HG02943 (cell line): Measurements from ENCODE around the gene HYOU1.
"Not testable (repeated sequence)": the region's sequence is repeated elsewhere in the genome, so short reads cannot be mapped to it uniquely, and the experiment has no call there.

Experiments
- ATAC-seq: cut with Tn5 transposase; IDR thresholded peaks from one replicate; pipeline ENCODE4 v1.9.1; 2021; ENCODE audit warnings: mild to moderate bottlenecking, low read depth, moderate library complexity; ENCODE audit not compliant: unreplicated experiment

The HYOU1 gene

DNA sequence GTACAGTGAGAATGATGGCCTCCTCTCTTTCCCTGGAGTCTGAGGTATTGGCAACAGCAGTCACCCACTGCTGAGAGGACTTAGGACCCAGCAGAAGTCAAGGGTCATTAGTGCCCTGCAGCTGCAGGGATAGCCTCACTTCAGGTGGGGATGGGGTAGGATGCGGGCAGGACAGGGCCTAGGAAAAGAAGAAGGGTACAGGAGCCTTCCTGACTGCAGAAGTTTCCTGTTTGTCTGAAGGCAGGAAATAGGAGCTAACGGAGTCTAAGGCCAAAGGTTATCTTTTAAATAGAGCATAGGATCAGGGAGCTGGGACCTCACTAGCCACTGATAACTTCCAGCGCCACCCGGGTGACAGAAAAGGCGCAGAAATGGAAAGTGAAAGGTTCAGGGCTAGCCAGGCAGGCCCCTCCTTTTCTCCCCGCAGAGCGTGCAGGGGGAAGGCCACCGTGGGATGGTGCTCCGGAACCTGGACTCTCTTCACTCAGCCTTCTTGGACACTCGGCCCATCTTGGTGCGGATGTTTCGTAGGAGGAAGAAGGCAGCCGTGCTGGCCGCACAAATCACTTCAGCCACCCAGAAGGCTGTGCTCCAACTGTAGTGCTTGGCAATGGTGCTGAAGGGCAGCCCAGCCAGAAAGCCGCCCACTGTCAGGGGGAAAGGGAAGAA is 32.4 kb downstream of the HYOU1 start:
- ATAC-seq = no peak

DNA sequence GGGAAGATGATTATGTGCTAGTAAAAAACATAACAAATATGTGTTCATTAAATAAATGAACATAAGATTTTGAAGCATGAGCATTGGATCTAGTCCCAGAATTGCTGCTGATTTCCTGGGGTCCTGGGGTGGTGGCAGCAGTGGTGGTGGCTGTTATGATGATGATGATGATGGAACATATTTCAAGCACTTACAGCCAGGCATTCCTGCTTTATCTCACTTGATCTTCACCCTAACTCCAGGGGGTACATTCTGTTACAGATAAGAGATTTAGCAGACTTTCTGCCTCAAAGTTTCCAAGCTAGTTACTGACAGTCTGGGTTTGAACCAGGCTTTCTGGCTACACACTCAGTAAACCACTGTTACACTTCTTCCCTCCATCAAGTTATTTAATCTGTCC is 33.3 kb downstream of the HYOU1 start:
- ATAC-seq = no peak

GRCh38 chr11:119021631-119022030 is 35.4 kb downstream of the HYOU1 start:
- no peak for ATAC-seq

DNA sequence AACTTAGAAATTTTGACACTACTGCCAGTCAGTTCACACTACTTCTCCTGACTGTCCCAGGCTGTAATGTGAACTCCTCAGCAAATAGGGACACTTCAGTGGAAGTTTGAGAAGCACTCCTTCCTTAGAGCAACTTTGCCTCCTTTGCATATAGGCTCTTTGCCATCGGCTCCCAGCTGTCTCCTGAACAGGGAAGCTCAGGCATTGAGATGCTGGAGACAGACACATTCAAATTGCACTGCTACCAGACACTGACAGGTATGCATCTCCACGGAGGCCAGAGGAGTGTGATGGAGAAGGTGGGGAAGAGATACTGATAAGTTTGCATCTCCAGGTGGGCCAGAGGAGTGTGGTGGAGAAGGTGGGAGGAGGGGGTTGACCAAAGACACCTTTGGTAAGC is 37.0 kb downstream of the HYOU1 start:
- no peak for ATAC-seq

DNA sequence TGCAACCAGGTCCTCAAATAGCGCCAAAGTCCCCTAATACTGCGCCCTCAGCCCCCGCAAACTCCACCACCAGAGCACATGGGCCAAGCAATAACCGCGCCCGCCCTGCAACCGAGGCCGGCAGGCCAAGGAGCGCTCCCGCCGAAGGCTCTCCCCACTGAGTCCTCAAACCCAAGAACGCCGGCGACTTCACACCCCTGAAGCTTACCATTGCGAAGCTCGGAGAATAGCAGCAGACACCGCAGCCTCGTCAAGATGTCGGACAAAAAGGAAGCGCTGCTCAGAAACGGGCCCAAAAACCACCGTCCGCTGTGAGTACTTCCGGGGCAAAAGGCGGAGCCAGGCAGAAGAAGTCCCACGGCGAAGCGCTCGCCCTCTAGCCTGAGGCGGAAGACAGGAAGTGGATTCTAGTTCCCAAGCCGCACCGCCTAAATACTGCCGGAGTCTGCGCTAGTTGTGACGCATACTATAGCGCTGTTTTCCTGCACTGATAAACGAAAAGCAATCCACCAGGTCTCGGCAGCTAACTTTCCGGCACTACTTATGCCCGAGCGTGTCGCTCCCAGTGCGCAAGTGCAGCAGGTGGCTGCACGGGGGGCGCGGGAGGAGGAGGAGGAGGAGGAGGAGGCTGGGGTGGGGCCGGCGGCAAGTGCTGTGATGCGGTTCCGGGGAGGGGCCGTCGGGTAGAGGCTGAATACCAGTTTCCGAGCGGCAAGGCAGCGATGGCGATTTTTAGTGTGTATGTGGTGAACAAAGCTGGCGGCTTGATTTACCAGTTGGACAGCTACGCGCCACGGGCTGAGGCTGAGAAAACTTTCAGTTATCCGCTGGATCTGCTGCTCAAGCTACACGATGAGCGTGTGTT is 38.7 kb downstream of the HYOU1 start, which contains the start of the genes RPS25 and TRAPPC4:
Gene RPS25, minus strand, starts transcription at position 270 of the 865 bp plus-strand sequence. Its CDS starts 59 bp downstream, at position 211.
Gene TRAPPC4, plus strand, starts transcription at position 693 of the 865 bp plus-strand sequence. Its CDS starts 30 bp downstream, at position 723.
- peak; percentile 83 for ATAC-seq

DNA sequence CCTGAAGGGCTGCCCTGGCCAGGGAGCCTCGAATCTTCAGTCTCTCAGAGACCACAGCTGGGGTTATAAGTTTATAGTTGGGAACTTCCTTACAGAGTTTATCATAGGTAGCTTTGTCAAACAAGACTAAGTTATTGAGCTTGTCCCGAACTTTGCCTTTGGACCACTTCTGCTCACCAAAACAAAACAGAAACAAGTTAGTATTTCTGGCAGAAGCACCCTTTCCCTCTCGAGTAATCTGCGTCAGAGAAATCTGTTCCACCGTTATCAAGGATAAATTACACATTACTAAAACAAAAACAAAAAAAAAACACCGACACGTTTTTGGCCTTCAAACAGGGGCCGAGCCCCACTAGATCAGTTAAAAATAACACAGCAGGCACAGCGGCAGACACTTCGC is 39.6 kb downstream of the HYOU1 start:
- ATAC-seq = not testable (repeated sequence)

DNA sequence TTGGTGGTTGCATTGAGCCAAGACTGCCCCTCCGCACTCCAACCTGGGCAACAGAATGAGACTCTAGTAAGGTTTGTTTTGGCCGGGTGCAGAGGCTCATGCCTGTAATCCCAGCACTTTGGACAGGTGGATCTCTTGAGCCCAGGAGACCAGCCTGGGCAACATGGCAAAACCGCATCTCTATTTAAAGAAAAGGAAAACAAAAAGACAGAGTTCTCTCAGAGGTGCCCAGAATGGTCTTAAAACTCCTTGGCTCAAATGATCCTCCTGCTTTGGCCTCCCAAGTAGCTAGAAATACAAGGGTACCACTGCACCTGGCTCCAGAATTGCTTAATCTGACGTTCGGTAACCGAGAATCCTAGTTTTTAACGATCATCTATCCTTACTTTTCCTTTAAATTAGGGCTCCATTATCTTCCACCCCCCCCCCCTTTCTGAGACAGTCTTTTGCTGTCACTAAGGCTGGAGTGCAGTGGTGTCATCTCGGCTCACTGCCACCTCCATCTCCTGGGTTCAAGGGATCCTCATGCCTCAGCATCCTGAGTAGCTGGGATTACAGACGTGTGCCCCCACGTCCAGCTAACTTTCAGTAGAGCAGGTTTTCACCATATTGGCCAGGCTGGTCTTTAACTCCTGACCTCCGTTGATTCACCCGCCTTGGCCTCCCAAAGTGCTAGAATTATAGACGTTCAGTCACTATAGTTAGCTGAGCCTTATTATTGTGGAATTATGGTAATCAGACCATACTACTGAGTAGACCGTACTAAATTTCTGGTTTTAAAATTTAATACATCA is 40.6 kb downstream of the HYOU1 start:
- ATAC-seq = no peak

- ATAC-seq = no peak
Observed at GRCh38 chr11:119015054-119015611, 41.9 kb downstream of the HYOU1 start.

- no peak for ATAC-seq
Observed at GRCh38 chr11:119014209-119014924, 42.6 kb downstream of the HYOU1 start.

DNA sequence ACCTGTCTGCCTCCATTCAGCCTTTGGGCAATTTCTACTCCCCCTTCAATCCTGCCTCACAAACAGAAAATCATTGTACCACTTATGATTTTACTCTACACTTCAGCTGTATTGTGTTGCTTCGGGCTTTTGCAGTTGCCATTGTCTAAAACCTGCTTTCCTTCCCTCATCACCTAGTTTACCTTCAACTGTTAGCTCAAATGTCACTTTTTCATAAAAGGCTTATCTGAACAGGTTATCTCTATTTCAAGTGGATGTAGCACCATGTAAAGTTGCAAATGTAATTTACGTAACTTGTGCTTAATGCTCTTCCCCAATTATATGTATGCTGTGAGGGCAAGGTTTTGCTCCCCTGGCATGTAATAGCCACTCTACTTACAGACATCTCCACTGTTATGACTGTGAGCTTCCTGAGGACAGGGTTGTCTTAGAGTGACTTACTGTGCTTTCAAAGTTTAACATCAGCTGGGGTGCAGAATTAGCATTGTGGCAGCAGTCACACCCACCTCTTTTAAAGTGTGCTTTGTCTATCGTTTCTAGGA is 44.3 kb downstream of the HYOU1 start:
- no peak for ATAC-seq

GRCh38 chr11:119011476-119012053 is 45.4 kb downstream of the HYOU1 start:
- no peak for ATAC-seq

GRCh38 chr11:119006656-119007055 is 50.3 kb downstream of the HYOU1 start:
- ATAC-seq = no peak

- ATAC-seq = no peak
Observed at GRCh38 chr11:119000906-119001305, 56.1 kb downstream of the HYOU1 start.

DNA sequence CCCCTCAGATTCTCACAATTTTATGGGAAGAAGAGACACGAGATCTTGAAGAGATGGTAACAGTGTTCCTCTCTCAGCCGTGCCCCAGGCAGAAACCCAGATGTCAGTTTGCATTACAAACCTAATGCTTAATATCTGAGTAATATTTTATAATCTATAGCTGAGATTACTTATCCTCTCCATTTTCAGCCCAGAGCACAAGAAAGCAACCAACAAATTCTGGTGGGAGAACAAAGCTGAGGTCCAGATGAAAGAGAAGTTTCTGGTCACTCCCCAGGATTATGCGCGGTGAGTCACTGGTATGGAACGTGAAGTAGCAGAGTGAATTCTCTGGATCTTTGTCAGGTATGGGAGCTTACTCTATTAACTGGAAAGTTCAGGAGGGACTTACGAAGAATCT is 58.2 kb downstream of the HYOU1 start:
- ATAC-seq = no peak

- peak; percentile 8 for ATAC-seq
Observed at GRCh38 chr11:118998388-118998717, 58.7 kb downstream of the HYOU1 start.

DNA sequence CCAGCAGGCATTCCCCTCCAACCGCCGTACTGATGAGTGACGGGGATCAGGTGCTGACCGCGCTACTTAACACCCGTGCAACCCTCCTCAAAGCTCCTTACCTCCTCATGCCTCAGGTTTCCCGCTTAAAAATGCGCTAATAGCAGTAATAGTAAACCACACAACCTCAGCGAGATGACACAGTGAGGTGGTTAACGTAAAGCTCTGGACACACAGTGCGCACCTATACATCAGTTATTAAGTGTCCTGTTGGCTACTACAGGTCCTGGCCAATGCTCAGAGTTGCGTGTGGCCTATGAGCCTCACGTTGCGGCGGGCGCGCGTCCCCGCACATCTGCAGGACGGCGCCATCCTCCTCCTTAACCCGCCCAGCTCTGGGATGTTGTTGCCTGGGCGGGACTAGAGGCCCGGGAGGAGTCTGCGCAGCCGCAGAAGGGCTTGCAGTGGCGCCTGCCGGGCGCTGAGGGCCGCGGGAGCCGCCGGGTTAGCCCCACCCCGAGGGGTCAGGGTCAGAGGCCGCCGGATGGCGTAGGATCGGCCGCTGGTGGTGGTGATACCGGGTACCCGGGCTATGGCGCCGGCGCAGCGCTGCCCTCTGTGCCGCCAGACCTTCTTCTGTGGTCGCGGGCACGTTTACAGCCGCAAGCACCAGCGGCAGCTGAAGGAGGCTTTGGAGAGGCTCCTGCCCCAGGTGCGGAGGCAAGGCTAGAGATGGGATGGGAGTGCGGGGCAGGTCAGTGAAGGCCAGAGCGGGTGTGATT is 59.2 kb downstream of the HYOU1 start, which contains the start of gene CENATAC:
Gene CENATAC, plus strand, starts transcription at position 512 of the 761 bp plus-strand sequence. Its CDS starts 60 bp downstream, at position 572.
- peak; percentile 89 for ATAC-seq

DNA sequence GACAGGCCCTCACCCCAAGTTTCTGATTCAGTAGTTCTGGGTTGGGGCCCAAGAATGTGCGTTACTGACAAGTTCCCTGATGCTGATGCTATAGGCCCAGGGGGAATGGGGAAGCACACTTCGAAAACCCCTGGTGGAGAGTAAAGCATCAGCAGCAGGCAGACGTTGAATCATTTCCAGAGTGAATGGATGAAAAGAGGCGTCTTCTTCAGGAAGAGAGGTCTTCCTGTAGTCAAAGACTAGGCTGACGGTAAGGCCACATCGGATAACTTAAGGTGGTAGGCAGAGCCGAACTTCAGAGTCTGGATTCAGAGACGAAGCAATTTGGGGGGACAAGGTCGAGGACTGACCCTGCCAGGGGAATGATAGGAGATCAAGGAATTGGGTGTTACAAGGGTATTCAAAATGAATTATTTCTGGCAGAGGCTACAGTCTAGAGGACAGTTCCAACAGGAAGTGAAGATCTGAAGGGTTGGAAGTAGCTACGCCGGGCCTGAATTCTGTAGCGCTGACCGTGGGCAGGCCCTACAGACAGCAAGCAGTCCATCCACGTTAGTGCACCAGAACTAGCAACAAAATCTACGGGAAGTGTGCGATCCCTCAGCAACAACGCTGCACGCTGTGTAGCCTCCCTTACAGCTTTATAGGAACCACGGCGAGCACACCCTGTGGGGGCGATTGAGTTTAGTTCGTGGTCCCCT is 59.9 kb downstream of the HYOU1 start:
- ATAC-seq = peak; percentile 13
